Right cardiac atrium (tissue), 5 donors: ENCODE data around the gene SPATS1. TPM values are rescaled to one million over a fixed set of nuclear protein-coding genes. Genes with fewer than 3 reads are reported as not detected.
A peak's percentile ranks its signal among the peaks of the same experiment; 100 is the strongest.

Experiments used
- ATAC-seq, 2 donors: fragments of 200-7000 bp; cut with Tn5 transposase; one replicate each; pipeline versions ENCODE4 v1.8.0 to v1.9.1; 2020; ENCODE audit warnings: moderate library complexity in 2 of 2, mild to moderate bottlenecking in 1 of 2
- DNase-seq, 3 donors: peaks; one replicate each; pipeline ENCODE4 v3.0.0-alpha.2; 2020
- H3K27ac ChIP-seq: one replicate; pipeline ENCODE4 v1.5.1; 2013; ENCODE audit warnings: mild to moderate bottlenecking, low read length, control low read depth, moderate library complexity
- H3K27me3 ChIP-seq: one replicate; pipeline ENCODE4 v1.6.1; 2013; ENCODE audit not compliant: control insufficient read depth, insufficient read depth
- H3K4me1 ChIP-seq: one replicate; pipeline ENCODE4 v1.6.1; 2013; ENCODE audit warnings: low read length; ENCODE audit not compliant: control insufficient read depth, insufficient read depth
- H3K4me3 ChIP-seq: one replicate; pipeline ENCODE4 v1.5.1; 2013; ENCODE audit warnings: low read length, control low read depth
- H3K9me3 ChIP-seq: one replicate; pipeline ENCODE4 v1.6.1; 2013; ENCODE audit warnings: low read length; ENCODE audit not compliant: control insufficient read depth
- WGBS: extraction: QIAGEN DNeasy Blood & Tissue Kit; methylation state at CpG from one replicate; pipeline ENCODE4 v1.1.7; 2013; 5-methylcytosine and 5-hydroxymethylcytosine counted together
- intact Hi-C, 4 donors: fragments of 100-400 bp; cut with DNase I; formaldehyde crosslinking; loops; one replicate each; pipeline versions ENCODE4 v1.11.0 to v1.14.0; 2022 to 2023
- polyA plus RNA-seq: library from polyadenylated mRNA; stranded (reverse); fragments of 200-250 nt; gene quantifications from one replicate; pipeline ENCODE4 v1.2.3, GENCODE V29; 2013
- total RNA-seq, 4 donors: library from RNA; stranded (reverse); fragmentation: NEBNext Ultra II Directional; extraction: Animal tissue kit (Norgen Biotek cat#: 25700); gene quantifications; one replicate each; pipeline ENCODE4 v1.2.1, GENCODE V29; 2021
- donor health status: healthy with polysubstance abuse.
- donor health status: DM: no; HTN: yes; CAD: no.
- donor health status: DM: no; HTN: no; CAD: no.
- donor health status: DM: no; HTN: yes; CAD: no; lungs with severe emphysema.
- donor health status: DM: yes; HTN: yes; CAD: no.

SPATS1 gene
- total and polyA plus RNA-seq, 5 donors: not detected

DNA sequence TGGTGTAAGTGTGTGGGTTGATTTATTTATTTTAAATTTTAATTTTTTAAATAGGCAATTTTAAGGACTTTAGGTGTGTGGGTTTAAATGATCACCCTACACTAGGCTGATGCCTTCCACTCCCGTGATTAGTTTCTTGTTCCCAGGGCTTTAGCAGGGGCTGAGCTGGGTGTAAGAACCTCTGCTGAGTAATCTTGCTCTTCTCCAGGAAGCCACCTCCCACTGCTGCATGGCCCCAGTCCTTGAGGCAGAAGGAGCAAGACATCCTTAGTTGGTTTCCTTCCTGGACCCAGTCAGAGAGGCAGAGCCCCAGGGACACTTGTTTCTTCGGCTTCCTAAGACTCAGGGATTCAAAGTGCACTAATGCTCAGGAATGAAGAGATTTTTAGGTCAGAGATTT, 25.2 kb downstream of the SPATS1 start:
- intact Hi-C loops: no loop called here
- Histone ChIP-seq H3K9me3 (no peaks in the 10 kb centered on the region), H3K27ac (no peak overlapping the region), H3K4me1 (no peaks in the 10 kb centered on the region), H3K27me3 (no peaks in the 10 kb centered on the region), H3K4me3 (no peak overlapping the region)
- ATAC-seq: no peak
- no peak for DNase-seq
- 46% methylated on average over 2 of the region's 2 CpGs for WGBS

DNA sequence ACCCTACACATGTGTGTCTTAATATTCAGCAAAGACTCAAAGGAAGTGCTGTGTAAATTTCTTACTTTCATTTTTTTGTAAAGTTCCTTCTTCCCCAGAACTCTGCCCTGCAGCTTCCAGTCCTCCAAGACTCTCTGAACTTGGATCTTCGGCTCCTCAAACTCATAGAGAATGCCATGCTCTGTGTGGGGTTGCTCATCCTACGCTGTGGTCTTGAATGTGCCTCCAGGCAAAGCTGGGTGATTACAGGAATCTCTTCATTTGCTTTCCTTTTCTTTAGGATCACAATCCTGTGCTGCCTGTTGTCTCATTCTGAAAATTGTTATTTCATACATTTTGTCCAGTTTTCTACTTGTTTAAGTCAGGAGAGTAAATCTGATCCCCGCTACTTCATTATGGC, 30.6 kb downstream of the SPATS1 start:
- no peak for ATAC-seq
- 73% methylated on average over 3 of the region's 3 CpGs for WGBS

DNA sequence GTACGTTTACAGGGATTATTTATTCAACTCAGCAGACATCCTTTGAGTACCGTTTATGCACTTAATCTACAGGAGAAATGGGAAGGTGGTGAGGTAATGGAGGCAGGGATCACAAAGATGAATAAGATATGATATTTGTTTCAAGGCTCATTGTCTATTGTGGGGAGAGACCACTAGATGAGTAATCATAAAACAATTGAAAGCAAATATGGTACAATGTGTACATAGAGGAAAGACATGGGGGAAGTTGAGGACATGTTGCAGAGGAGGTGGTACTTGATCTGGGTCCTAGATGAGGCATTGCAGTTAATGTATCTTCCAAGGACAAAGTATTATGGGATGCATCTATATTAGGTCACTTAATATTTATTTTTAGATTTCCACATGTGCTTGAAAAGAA, 31.3 kb downstream of the SPATS1 start:
- intact Hi-C loops: no loop called here
- H3K27ac ChIP-seq: no peak overlapping the region
- 53% methylated on average over 2 of the region's 2 CpGs for WGBS
- no peaks in the 10 kb centered on the region for H3K9me3 ChIP-seq
- H3K4me3 ChIP-seq: no peak overlapping the region
- no peaks in the 10 kb centered on the region for H3K27me3 ChIP-seq
- no peak for DNase-seq
- ATAC-seq: no peak
- H3K4me1 ChIP-seq: no peaks in the 10 kb centered on the region

More for the DNA sequence above, 30.6 kb downstream of the SPATS1 start:
- no peaks in the 10 kb centered on the region for H3K9me3 ChIP-seq
- H3K27me3 ChIP-seq: no peaks in the 10 kb centered on the region
- DNase-seq: no peak
- no peak overlapping the region for H3K4me3 ChIP-seq
- intact Hi-C loops: no loop called here
- H3K27ac ChIP-seq: no peak overlapping the region
- no peaks in the 10 kb centered on the region for H3K4me1 ChIP-seq

DNA sequence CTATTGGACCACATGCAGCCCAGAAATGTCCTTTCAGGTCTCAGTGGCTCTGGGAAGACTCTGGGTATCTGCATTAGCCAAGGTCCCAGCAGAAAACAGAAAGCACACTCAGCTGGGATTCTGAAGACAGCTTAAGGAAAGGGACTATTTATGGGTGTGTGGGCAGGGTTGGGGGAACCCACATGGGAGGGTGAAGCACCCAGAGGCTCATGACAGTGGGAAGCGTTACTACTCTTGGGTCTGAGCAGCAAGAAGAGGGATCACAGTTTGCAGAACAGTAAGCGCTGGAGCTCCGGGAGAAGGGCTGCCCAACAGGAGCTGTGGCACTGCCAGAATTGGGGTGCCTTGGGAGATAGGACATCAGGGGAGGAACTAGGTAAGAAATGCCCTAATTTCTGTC, 32.6 kb downstream of the SPATS1 start:
- DNase-seq: no peak
- intact Hi-C loops: no loop called here
- Histone ChIP-seq H3K9me3 (no peaks in the 10 kb centered on the region), H3K4me3 (no peak overlapping the region), H3K27me3 (no peaks in the 10 kb centered on the region), H3K27ac (no peak overlapping the region), H3K4me1 (no peaks in the 10 kb centered on the region)
- WGBS: 90% methylated on average over 3 of the region's 3 CpGs
- ATAC-seq: no peak

DNA sequence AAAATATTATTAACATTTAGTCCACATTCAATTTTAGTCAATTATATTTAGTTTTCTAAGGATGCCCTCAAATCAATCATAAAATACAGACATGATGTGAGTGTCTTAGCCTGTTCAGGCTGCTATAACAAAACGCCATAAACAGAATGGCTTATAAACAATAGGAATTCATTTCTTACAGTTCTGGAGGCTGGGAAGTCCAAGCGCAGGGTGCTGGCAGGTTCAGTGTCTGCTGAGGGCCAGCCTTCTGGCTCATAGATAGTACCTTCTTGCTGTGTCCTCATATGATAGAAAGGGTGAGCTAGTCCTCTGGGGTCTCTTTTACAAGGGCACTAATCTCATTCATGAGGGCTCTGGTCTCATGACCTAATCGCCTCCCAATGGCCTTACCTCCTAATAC, 35.0 kb downstream of the SPATS1 start:
- ATAC-seq (no peak), DNase-seq (no peak)
- no peaks in the 10 kb centered on the region for H3K4me1 ChIP-seq
- H3K27ac ChIP-seq: no peak overlapping the region
- no peak overlapping the region for H3K4me3 ChIP-seq
- no peaks in the 10 kb centered on the region for H3K9me3 ChIP-seq
- 87% methylated on average over 3 of the region's 3 CpGs for WGBS
- intact Hi-C loops: no loop called here
- no peaks in the 10 kb centered on the region for H3K27me3 ChIP-seq

DNA sequence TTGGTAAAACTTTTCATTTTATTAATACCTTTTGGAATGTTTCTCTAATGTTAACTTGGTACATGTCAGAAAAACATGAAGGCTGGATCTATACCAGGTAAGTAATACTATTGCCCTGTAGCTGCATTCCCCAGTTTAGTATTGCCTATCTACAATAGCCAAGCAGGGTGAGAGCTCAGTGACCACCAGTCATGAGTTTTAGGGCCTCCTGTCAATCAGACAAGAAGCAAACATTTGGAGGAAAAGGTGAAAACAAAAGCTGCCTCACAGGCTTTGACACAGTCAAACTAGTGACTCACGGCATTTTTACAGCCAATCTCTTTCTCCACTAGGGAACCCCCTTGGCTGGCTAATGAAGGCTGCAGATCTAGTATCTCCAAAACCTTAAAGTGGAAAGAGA, 35.5 kb downstream of the SPATS1 start:
- WGBS: 46% methylated on average over 1 of the region's 1 CpG
- Histone ChIP-seq H3K4me3 (no peak overlapping the region), H3K27me3 (no peaks in the 10 kb centered on the region), H3K9me3 (no peaks in the 10 kb centered on the region), H3K27ac (no peak overlapping the region), H3K4me1 (no peaks in the 10 kb centered on the region)
- DNase-seq: no peak
- intact Hi-C loops: no loop called here
- ATAC-seq: no peak

DNA sequence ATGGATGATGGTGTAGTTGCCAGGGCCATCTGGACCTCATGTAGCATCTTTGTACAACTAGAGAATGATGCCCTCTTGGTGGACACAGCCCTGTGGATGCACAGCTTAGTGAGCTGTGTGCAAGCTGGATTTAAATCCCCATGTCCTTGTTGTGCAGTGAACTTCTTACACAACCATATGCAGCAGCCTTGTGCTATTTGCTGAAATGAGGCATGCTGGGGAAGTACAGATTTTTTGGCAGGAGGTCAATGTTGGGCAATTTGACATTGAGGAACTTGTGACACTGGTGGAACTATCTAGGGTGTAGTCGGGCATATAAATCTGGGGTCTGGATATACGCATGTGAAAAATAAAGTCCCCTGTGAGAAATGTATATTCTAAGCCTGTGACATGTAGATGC, 39.3 kb downstream of the SPATS1 start:
- ATAC-seq (peak; percentile 14 to 34), DNase-seq (no peak)
- Histone ChIP-seq H3K27me3 (no peaks in the 10 kb centered on the region), H3K4me1 (no peaks in the 10 kb centered on the region), H3K27ac (no peak overlapping the region), H3K4me3 (no peak overlapping the region), H3K9me3 (no peaks in the 10 kb centered on the region)
- intact Hi-C loops: no loop called here
- 85% methylated on average over 2 of the region's 2 CpGs for WGBS

DNA sequence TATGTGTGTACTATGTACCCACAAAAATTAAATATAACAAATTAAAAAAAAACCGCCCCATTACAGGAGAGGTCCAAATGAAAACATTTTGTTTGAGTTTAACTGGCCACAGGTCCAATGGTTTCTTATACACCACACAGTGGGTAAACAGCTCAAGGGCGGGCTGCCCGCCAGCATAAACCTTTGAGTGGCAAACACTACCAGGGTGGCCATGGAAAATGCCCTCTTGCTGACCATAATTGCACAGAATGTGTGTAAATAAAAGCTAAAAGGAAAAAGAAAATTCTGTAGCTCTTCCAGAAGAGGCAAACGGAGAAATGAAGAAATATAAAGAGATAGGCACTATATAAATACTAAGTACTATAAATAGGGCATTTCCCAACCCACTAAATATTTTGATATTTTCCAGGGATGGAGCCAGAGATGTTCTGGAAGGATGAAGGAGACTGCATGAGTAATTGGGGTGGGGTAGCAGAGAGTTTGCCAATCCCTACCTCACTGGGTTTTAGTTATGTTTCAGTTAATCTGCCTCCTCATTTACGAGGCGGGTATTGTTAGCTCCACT, 44.0 kb downstream of the SPATS1 start:
- ATAC-seq (peak; percentile 1 to 33), DNase-seq (peak in 2 of 3 donors; percentile 62 to 68)
- H3K4me1 ChIP-seq: peaks cover 4% of the 10 kb centered on the region
- H3K9me3 ChIP-seq: no peaks in the 10 kb centered on the region
- peak overlapping the region; percentile 85 for H3K4me3 ChIP-seq
- H3K27me3 ChIP-seq: no peaks in the 10 kb centered on the region
- intact Hi-C loops: no loop called here
- H3K27ac ChIP-seq: peak overlapping the region; percentile 93
- 60% methylated on average over 6 of the region's 6 CpGs for WGBS

DNA sequence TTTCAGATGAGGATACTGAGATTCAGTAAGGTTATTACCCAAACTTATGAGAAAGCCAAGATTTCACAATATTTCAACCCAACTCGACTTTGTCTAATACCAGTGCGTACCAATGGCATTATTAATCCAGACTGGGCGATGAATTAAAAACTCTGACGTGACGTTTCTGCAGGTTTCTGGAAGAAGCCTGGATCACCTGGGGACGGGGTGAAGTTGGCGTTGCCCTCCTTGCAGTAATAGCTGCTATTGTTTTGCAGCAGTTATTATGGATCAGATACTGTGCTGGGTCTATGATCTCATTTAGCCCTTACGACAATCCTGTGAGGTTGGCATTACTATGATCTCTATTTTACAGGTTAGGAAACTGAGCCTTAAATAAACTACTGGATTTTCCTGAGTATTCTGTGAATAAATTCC, 44.5 kb downstream of the SPATS1 start:
- intact Hi-C loops: no loop called here
- Histone ChIP-seq H3K27ac (peak overlapping the region; percentile 96), H3K4me3 (peak overlapping the region; percentile 85), H3K27me3 (no peaks in the 10 kb centered on the region), H3K4me1 (peaks cover 4% of the 10 kb centered on the region), H3K9me3 (no peaks in the 10 kb centered on the region)
- WGBS: 11% methylated on average over 8 of the region's 8 CpGs
- DNase-seq (no peak), ATAC-seq (peak; percentile 29 to 46)

DNA sequence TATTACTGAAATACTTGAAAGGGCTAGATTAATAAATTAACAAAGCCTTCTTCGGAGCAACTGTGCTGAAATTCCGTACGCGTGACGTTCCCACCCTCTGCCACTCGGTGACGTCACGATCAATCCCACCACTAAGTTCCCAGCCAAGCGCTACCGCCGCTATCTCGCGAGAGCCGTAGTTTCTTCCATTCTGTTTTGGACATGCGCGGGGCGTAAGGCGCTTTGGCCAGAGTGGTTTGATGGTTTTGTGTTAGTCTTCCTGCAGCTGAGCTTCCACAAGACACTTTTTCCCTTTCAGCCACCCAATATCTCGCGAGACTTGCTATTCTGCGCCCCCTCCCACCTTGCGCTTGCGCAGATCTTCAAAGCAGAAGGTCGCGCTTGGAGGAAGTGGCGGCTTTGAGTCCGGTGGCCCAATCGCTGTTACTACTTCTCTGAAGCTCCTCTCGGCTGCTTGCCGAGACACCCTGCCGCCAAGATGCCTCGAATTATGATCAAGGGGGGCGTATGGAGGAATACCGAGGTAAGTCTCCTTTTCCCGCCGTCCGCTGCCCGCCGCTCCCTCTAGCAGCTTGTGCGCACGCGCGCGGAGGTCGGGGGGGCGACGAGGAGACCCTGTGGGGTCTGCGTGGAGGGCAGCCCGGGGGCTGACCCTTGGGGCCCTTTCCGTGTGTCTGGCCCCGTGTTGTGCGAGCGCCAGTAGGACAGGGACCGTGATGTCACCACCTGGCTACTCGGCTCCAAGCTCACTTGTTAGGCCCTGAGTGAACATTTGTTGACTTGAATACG, 45.1 kb downstream of the SPATS1 start, which contains the start of gene CDC5L:
Gene CDC5L (plus strand): TSS at position 361 of the 789 bp plus-strand sequence. CDS start 118 bp downstream, at position 479.
- H3K4me3 ChIP-seq: peak within 1 kb of the TSS; percentile 85
- peak within 1 kb of the TSS; percentile 96 for H3K27ac ChIP-seq
- intact Hi-C loops: no loop called here
- H3K9me3 ChIP-seq: no peaks in the 10 kb centered on the region
- peaks cover 4% of the 10 kb centered on the region for H3K4me1 ChIP-seq
- peak; percentile 93 for ATAC-seq
- peak; percentile 95 to 98 (median 96) for DNase-seq
- WGBS: under 1% methylated on average over 56 of the region's 56 CpGs
- H3K27me3 ChIP-seq: no peaks in the 10 kb centered on the region

DNA sequence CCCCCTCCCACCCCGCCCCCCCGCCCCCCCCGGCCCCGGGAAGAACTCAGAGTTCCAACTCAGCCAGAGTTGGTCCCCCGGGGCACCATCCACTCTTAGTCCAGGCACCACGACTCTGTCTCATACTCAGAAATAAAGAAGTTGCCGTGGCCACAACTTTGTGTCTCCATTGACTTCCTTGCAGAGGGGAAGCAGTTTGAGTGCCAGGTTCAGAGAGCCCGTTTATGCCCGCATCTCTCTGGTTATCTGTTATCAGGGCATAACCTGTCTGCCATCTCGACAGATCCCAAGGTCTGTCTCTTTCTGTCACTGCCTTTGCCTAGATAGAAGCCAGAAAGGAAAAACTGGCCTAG, 45.7 kb downstream of the SPATS1 start:
- Histone ChIP-seq H3K4me3 (peak overlapping the region; percentile 85), H3K9me3 (no peaks in the 10 kb centered on the region), H3K4me1 (peaks cover 4% of the 10 kb centered on the region), H3K27ac (peak overlapping the region; percentile 36), H3K27me3 (no peaks in the 10 kb centered on the region)
- under 1% methylated on average over 10 of the region's 10 CpGs for WGBS
- no peak for DNase-seq
- intact Hi-C loops: no loop called here
- ATAC-seq: no peak
